ENCODE data around the gene MYORG. TPM values are rescaled to one million over a fixed set of nuclear protein-coding genes. Genes with fewer than 3 reads are reported as not detected.
"Not testable (repeated sequence)": the region's sequence is repeated elsewhere in the genome, so short reads cannot be mapped to it uniquely, and the experiment has no call there.

The MYORG gene
- total RNA-seq, 1 donor = 0.10 TPM

DNA sequence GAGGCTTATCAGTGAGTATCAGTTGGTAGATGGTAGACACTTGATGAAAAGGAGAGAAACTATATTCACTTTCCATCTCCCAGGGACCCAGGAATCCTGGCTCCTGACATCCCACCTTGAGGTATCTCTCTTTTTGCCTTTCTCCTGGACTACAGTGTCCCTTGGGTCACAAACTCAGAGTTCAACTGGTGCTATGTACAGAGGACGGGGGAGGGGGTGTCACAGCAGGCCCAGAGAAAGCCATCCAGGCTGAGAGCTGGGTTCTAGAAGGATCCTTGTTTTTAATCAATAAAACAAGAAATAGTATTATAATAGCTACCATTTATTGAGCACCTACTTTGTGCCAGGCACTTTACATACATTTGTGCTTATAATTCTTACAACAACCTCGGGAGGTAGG lies 10.3 kb downstream of the MYORG start:
- H3K9me3 ChIP-seq (ENCODE audit: low read depth, low read length) = no peaks in the 10 kb centered on the region
- H3K27me3 ChIP-seq (ENCODE audit: insufficient read depth, low read length) = no peaks in the 10 kb centered on the region
- no peak overlapping the region for H3K4me3 ChIP-seq (ENCODE audit: low read length)
- H3K4me1 ChIP-seq (ENCODE audit: insufficient read depth, low read length) = no peaks in the 10 kb centered on the region

DNA sequence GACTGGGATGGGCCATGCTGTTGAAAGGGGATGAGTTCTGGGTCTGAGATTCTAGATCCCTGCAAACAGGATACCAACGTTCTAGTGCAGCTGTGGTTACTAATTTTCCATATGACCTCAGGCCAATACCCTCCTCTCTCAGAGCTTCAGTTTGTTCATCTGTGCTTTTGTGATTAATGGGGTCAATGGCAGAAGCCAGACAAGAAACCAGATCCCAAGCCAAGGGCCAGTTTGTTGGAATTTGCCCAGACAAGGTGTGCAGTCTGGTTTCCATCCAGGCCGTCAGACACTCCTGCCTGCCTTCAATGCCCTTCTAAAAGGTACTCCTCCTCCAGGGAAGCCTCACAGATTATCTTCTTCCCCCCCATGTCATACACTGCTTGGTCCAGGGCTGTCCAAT lies 11.4 kb downstream of the MYORG start:
- H3K9me3 ChIP-seq (ENCODE audit: low read depth, low read length) = no peaks in the 10 kb centered on the region
- no peaks in the 10 kb centered on the region for H3K4me1 ChIP-seq (ENCODE audit: insufficient read depth, low read length)
- no peak overlapping the region for H3K4me3 ChIP-seq (ENCODE audit: low read length)
- no peaks in the 10 kb centered on the region for H3K27me3 ChIP-seq (ENCODE audit: insufficient read depth, low read length)

DNA sequence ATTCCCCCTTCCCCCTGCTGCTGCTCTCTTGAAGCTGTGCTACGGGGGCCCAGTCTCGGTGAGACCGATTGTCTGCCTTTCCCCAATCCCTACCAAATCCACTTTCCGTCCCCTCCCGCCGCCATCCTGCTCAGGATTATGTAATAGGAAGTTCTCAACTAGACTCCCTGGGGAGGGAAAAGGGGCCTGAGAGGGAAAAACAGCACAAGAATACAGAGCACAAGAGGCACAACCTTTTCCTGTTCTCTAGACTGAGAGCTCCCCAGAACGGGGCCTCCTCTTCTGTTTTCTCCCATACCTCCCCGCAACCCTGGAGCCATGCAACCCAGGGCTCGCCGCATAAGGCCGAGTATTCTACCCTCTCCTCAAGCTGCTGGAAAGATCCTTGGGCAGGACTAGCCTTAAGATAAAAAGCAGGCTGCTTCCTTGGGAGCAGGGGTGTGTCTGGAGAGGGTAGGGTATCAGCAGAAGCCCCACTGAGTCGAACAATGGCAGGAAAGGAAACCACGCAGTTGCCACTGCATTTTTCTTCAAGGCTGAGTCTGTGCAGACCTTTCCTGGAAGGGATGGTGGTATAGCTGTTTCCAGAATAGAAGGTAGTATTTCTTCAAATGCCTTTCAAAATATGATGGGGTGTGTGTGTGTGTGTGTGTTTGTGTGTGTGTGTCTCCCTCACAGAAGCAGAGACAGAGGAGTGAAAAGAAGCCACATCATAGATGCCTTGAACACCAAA lies 12.9 kb downstream of the MYORG start:
- H3K27me3 ChIP-seq (ENCODE audit: insufficient read depth, low read length) = no peaks in the 10 kb centered on the region
- no peaks in the 10 kb centered on the region for H3K9me3 ChIP-seq (ENCODE audit: low read depth, low read length)
- no peak overlapping the region for H3K4me3 ChIP-seq (ENCODE audit: low read length)
- H3K4me1 ChIP-seq (ENCODE audit: insufficient read depth, low read length) = no peaks in the 10 kb centered on the region

DNA sequence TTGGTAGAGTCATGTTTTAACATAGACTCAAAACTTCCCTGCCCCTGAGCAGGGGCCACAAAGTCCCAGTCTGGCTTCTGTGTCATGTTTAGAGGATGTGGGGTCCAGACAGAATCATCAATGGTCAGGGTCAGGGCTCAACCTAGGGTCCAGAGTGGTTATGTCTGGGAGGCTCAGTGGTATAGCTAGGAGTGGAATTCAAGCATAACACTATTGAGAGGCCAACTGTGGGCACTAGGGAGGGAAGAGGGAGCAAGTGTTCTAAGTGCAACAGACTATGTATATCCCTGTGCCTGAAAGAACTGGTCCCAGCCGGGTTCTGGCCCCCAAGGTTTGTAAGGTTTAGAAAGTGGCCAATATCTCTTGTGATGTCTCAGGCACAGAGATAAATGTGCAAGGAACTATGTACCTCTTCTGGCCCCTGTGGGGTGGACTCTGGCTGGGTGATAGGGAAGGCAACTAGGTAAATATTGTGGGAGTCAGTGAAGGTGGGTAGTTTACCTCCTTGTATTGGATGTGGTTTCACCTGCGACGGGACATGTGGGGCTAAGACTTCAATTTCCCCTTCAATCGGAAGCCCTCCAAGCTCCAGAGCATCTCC lies 14.0 kb downstream of the MYORG start:
- no peak overlapping the region for H3K4me3 ChIP-seq (ENCODE audit: low read length)
- H3K4me1 ChIP-seq (ENCODE audit: insufficient read depth, low read length) = no peaks in the 10 kb centered on the region
- H3K27me3 ChIP-seq (ENCODE audit: insufficient read depth, low read length) = no peaks in the 10 kb centered on the region
- no peaks in the 10 kb centered on the region for H3K9me3 ChIP-seq (ENCODE audit: low read depth, low read length)

DNA sequence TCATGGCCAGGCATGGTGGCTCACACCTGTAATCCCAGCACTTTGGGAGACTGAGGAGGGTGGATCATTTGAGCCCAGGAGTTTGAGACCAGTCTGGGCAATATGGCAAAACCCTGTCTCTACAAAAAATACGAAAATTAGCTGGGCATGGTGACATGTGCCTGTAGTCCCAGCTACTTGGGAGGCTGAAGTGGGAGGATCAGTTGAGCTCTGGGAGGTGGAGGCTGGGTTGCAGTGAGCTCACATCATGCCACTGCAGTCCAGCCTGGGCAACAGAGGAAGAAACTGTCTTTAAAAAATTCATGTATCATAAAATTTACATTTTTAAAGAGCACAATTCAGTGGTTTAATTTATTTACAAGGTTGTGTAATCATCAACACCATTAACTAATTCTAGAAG lies 23.7 kb downstream of the MYORG start:
- H3K27me3 ChIP-seq (ENCODE audit: insufficient read depth, low read length); H3K4me1 ChIP-seq (ENCODE audit: insufficient read depth, low read length); H3K9me3 ChIP-seq (ENCODE audit: low read depth, low read length); H3K4me3 ChIP-seq (ENCODE audit: low read length): not testable (repeated sequence)

DNA sequence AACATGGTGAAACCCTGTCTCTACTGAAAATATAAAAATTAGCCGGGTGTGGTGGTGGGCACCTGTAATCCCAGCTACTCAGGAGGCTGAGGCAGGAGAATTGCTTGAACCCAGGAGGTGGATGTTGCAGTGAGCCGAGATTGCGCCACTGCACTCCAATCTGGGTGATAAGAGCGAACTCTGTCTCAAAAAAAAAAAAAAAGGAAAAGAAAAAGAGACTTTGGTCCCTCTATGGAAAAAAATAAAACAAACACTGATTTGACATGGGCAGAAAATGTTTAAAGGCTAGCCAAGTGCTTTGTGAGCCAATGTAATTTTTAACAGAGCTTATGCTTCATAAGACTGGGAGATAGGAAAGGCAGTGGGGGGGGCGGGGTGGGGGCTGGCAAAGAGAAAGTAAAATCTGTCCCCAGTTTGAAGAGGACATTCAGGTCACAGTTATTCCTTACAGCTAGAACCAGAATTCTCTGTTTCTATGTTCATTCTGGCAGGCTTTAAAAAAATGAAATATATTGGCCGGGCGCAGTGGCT lies 24.5 kb downstream of the MYORG start:
- not testable (repeated sequence) for H3K27me3 ChIP-seq (ENCODE audit: insufficient read depth, low read length); H3K4me3 ChIP-seq (ENCODE audit: low read length); H3K4me1 ChIP-seq (ENCODE audit: insufficient read depth, low read length); H3K9me3 ChIP-seq (ENCODE audit: low read depth, low read length)

DNA sequence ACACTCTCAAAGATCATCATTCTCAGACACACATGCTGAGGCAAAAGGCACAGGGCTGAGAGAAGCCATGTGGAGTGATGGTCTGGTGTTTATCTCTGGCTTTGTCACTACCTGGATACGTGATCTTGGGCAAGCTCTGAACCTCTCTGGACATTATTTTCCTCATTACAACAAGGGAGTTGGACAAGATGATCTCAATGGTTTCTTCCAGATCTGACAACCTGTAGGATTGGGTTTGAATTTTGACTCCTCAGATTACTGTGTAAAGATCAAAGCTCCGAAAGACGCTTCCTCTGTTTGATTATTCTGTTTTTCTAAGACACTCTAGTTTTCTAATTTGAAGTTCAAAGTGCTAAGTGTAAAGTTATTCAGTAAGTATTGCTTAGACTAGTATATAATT lies 27.4 kb downstream of the MYORG start:
- no peaks in the 10 kb centered on the region for H3K9me3 ChIP-seq (ENCODE audit: low read depth, low read length)
- no peaks in the 10 kb centered on the region for H3K4me1 ChIP-seq (ENCODE audit: insufficient read depth, low read length)
- no peak overlapping the region for H3K4me3 ChIP-seq (ENCODE audit: low read length)
- H3K27me3 ChIP-seq (ENCODE audit: insufficient read depth, low read length) = no peaks in the 10 kb centered on the region

DNA sequence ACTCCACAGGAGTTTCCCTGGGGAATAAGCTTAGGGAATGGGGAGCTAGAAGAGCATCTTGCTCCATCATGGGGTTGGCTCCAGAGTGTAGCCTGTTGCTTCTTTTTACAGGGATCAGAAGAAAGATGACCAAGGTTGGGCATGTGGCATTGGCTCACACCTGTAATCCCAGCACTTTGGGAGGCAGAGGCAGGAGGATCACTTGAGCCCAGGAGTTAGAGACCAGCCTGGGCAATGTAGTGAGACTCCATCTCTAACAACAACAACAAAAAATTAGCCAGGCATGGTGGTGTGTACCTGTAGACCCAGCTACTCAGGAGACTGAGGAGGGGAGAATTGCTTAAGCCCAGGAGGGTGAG lies 28.9 kb downstream of the MYORG start:
- H3K4me1 ChIP-seq (ENCODE audit: insufficient read depth, low read length) = no peaks in the 10 kb centered on the region

DNA sequence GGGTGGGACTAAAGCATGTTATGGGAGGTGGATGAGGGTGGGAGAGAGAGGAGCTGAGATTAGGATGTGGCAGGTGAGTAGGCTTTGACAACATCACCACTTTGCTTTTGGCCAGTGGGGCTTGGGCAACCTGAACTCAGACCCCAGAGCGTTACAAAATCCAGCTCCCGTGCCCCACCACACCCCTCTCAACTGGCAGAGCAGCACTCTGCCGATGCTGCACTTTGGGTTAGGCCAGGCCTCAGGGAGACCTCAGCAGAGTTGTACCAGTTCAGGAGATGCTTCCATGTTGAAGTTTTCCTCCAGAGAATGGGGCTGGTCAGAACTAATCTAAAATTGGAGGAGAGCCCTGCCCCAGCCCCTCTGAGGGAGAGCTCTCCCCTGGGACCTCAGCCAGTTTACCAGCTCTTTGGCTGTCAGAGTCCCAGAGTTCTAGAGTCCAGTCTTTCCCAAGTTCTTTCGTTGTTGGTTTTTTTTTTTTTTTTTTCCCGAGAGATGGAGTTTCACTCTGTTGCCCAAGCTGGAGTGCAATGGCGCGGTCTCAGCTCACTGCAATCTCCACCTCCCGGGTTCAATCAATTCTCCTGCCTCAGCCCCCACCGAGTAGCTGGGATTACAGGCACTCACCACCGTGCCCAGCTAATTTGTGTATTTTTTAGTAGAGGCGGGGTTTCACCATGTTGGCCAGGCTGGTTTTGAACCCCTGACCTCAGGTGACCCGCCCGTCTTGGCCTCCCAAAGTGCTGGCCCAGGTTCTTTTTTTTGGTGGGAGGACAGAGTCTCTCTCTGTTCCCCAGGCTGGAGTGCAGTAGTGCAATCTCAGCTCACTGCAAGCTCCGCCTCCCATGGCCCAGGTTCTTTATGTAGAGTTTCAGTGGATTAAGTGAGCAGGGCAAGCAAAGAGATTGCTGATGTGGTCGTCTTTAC lies 29.6 kb downstream of the MYORG start:
- Histone ChIP-seq H3K27me3 (ENCODE audit: insufficient read depth, low read length) (no peaks in the 10 kb centered on the region), H3K4me3 (ENCODE audit: low read length) (no peak overlapping the region), H3K9me3 (ENCODE audit: low read depth, low read length) (no peaks in the 10 kb centered on the region), H3K4me1 (ENCODE audit: insufficient read depth, low read length) (no peaks in the 10 kb centered on the region)

More for the DNA sequence above, 28.9 kb downstream of the MYORG start:
- H3K4me3 ChIP-seq (ENCODE audit: low read length) = no peak overlapping the region
- no peaks in the 10 kb centered on the region for H3K9me3 ChIP-seq (ENCODE audit: low read depth, low read length)
- no peaks in the 10 kb centered on the region for H3K27me3 ChIP-seq (ENCODE audit: insufficient read depth, low read length)

DNA sequence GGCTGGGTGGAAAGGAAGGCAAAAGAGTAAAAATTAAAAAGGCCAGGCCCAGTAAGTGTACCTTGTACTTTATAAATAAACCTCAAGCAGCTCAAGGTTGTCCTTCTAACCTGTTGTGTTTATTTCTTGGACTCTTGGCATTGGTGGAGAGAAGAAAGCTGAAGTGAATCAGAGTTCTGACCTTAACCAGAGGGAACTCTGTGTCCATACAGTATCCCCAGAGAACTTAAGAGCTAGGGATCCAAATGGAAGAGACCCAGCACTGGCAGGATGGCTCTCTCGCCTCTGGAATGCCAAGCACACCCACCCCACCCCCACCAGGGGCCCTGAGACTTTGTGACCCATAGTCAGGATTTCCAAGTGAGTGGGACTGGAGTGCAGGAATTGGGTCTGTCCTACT lies 33.1 kb downstream of the MYORG start:
- Histone ChIP-seq H3K27me3 (ENCODE audit: insufficient read depth, low read length) (no peaks in the 10 kb centered on the region), H3K4me1 (ENCODE audit: insufficient read depth, low read length) (no peaks in the 10 kb centered on the region), H3K9me3 (ENCODE audit: low read depth, low read length) (no peaks in the 10 kb centered on the region), H3K4me3 (ENCODE audit: low read length) (no peak overlapping the region)

DNA sequence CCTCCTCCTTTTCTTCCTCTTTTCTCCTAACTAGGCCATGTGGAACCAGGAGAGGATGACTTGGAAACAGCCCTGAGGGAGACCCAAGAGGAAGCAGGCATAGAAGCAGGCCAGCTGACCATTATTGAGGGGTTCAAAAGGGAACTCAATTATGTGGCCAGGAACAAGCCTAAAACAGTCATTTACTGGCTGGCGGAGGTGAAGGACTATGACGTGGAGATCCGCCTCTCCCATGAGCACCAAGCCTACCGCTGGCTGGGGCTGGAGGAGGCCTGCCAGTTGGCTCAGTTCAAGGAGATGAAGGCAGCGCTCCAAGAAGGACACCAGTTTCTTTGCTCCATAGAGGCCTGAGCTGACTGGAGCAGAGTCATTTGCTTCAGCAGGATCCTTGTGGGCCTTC lies 33.6 kb downstream of the MYORG start:
- Histone ChIP-seq H3K27me3 (ENCODE audit: insufficient read depth, low read length) (no peaks in the 10 kb centered on the region), H3K9me3 (ENCODE audit: low read depth, low read length) (no peaks in the 10 kb centered on the region), H3K4me1 (ENCODE audit: insufficient read depth, low read length) (no peaks in the 10 kb centered on the region), H3K4me3 (ENCODE audit: low read length) (no peak overlapping the region)

DNA sequence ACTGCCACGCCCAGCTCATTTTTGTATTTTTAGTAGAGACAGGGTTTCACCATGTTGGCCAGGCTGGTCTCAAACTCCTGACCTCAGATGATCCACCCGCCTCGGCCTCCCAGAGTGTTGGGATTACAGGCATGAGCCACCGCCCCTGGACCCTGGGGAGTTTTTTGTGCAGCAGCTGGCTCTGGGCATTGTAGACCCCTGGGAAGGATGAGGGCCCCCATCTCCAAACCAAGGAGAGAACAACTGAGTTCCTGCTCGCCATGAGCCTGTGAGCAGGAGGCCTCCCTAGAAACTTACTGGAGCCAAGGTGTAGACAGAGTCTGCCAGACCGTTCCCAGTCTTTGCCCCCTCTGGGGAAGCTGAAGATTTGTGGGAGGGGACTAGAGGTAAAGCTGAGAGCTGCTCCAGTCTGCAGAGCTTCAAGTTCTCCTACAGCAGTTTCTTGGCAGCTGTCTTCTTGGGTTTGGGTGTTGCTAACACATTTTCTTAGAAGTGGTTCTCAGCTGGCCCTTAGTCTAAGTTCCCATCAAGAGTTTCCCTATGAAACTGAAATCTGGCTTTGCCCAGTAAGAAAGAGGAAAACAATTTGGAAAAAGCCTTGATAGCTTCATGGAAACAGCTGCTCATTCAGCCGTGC lies 34.9 kb downstream of the MYORG start:
- H3K9me3 ChIP-seq (ENCODE audit: low read depth, low read length) = no peaks in the 10 kb centered on the region
- H3K27me3 ChIP-seq (ENCODE audit: insufficient read depth, low read length) = no peaks in the 10 kb centered on the region
- H3K4me1 ChIP-seq (ENCODE audit: insufficient read depth, low read length) = no peaks in the 10 kb centered on the region
- H3K4me3 ChIP-seq (ENCODE audit: low read length) = no peak overlapping the region

DNA sequence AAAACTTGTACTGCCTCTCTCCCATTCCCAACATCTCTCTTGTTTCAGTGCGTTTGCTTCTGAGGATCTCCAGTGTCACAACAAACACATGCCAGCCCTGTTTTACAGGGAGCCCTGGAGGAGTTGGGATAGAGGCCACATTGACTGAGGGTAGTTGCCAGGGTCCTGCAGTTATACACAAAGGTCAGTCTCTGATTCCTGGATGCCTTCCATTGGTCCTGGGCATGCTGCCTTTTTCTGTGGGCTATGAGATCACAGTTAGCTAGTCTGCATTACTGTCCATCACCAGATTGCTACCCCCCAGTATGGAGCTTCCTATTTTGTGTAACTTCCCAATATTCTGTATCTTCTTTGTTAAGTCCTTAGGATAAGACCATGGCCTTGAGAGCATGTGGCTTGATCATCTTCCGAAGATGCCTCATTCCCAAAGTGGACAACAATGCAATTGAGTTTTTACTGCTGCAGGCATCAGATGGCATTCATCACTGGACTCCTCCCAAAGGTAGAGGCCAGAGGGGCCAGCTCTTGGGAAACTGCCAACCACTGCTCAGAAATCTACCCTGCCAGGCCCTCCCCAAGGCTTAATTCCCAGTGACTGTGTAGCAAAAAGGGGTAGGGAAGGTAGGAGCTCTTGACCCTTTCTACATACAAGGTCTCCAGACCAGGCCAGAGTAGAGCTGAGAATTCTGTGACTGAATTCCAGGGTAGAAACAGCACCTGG lies 37.9 kb downstream of the MYORG start:
- no peaks in the 10 kb centered on the region for H3K9me3 ChIP-seq (ENCODE audit: low read depth, low read length)
- H3K4me3 ChIP-seq (ENCODE audit: low read length) = no peak overlapping the region
- no peaks in the 10 kb centered on the region for H3K4me1 ChIP-seq (ENCODE audit: insufficient read depth, low read length)
- H3K27me3 ChIP-seq (ENCODE audit: insufficient read depth, low read length) = no peaks in the 10 kb centered on the region

DNA sequence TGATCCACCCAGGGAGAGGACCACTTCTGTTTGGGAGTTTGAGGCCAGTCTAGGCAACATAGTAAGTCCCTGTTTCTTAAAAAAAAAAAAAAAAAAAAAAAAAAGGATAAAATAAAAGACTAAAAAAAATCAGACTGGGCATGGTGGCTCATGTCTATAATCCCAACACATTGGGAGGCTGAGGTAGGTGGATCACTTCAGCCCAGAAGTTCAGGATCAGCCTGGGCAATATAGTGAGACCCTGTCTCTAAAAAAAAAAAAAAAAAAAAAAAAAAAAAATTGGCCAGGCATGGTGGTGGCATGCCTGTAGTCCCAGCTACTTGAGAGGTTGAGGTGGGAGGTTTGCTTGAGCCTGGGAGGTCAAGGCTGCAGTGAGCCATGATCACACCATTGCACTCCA lies 38.6 kb downstream of the MYORG start:
- not testable (repeated sequence) for H3K27me3 ChIP-seq (ENCODE audit: insufficient read depth, low read length); H3K9me3 ChIP-seq (ENCODE audit: low read depth, low read length)

More for the DNA sequence above, 38.6 kb downstream of the MYORG start:
- H3K4me1 ChIP-seq (ENCODE audit: insufficient read depth, low read length); H3K4me3 ChIP-seq (ENCODE audit: low read length): not testable (repeated sequence)

Data from mononuclear cell (primary cell).